Naive B cell (primary cell): Measurements from ENCODE around the gene CXXC4. TPM values are rescaled to one million over a fixed set of nuclear protein-coding genes. Genes with fewer than 3 reads are reported as not detected.

Experiments
- ATAC-seq, 2 donors: fragments of 150-1000 bp; cut with Tn5 transposase; 2 replicates each; pipeline ENCODE4 v1.10.0; 2021; ENCODE audit warnings: low read depth in 2 of 2, mild to moderate bottlenecking in 2 of 2, moderate library complexity in 2 of 2
- DNase-seq: peaks from one replicate; pipeline ENCODE4 v3.0.0; 2022
- H3K27ac Mint-ChIP-seq, 6 donors: one replicate each; pipeline ENCODE4 v1.8.0; 2020 to 2022; ENCODE audit warnings: mild to moderate bottlenecking in 6 of 6, mixed read lengths in 6 of 6, moderate library complexity in 5 of 6, inconsistent platforms in 2 of 6
- H3K27me3 Mint-ChIP-seq, 3 donors: one replicate each; pipeline ENCODE4 v1.8.0; 2021 to 2022; ENCODE audit warnings: mixed read lengths in 3 of 3, mild to moderate bottlenecking in 1 of 3
- H3K36me3 Mint-ChIP-seq, 2 donors: one replicate each; pipeline ENCODE4 v1.8.0; 2020 to 2022; ENCODE audit warnings: mixed read lengths in 2 of 2, inconsistent platforms in 1 of 2, mild to moderate bottlenecking in 1 of 2
- H3K4me1 Mint-ChIP-seq, 3 donors: one replicate each; pipeline ENCODE4 v1.8.0; 2020 to 2022; ENCODE audit warnings: mixed read lengths in 3 of 3, inconsistent platforms in 1 of 3, mild to moderate bottlenecking in 1 of 3, moderate library complexity in 1 of 3
- H3K4me3 Mint-ChIP-seq, 8 donors: one replicate each; pipeline ENCODE4 v1.8.0; 2020 to 2022; ENCODE audit warnings: mild to moderate bottlenecking in 8 of 8, mixed read lengths in 8 of 8, moderate library complexity in 8 of 8, inconsistent platforms in 2 of 8
- H3K9me3 Mint-ChIP-seq, 7 donors: one replicate each; pipeline ENCODE4 v1.8.0; 2020 to 2022; ENCODE audit warnings: mixed read lengths in 7 of 7, mild to moderate bottlenecking in 5 of 7, inconsistent platforms in 2 of 7, moderate library complexity in 1 of 7
- polyA plus RNA-seq, 6 donors: library from polyadenylated mRNA; unstranded; fragments of 300-500 nt; fragmentation: Illumina TruSeq; gene quantifications; one replicate each; pipeline ENCODE4 v1.2.3, GENCODE V29; 2021; ENCODE audit warnings: low read depth in 6 of 6

CXXC4 gene
- polyA plus RNA-seq, 6 donors from 2014 or later = not detected

- no peak for ATAC-seq
- no peaks in the 10 kb centered on the region for H3K27me3 Mint-ChIP-seq
Observed at GRCh38 chr4:104470770-104471169, 23.9 kb downstream of the CXXC4 start.

DNA sequence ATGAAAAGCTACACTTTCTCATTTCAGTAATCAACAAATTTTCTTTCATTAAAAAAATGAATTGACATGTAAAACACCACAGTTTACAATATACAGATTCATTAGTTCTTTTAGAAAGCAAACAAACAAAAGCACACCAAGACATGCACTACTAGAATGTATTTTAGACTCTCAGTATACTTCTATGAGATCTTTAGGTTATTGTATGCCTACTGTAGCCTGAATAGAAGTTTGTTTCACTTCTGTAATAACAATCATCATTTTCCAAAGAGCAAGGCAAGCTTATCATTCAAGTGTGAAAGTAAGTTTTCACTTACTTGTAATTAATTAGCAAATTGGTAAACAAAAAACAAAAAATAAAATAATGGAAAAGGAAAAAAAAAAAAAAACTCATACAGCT is 24.9 kb downstream of the CXXC4 start:
- H3K36me3 Mint-ChIP-seq = no peaks in the 10 kb centered on the region
- H3K9me3 Mint-ChIP-seq = peaks cover 0 to 2% (median 0%) of the 10 kb centered on the region in 7 donors
- no peaks in the 10 kb centered on the region for H3K27me3 Mint-ChIP-seq
- no peak overlapping the region for H3K27ac Mint-ChIP-seq
- no peaks in the 10 kb centered on the region for H3K4me1 Mint-ChIP-seq
- no peak overlapping the region for H3K4me3 Mint-ChIP-seq
- ATAC-seq (no peak), DNase-seq (no peak)

More at GRCh38 chr4:104470770-104471169, 23.9 kb downstream of the CXXC4 start:
- Mint-ChIP-seq H3K36me3 (no peaks in the 10 kb centered on the region), H3K4me3 (no peak overlapping the region), H3K4me1 (no peaks in the 10 kb centered on the region), H3K27ac (no peak overlapping the region), H3K9me3 (peaks cover 0 to 2% (median 0%) of the 10 kb centered on the region in 7 donors)
- no peak for DNase-seq

DNA sequence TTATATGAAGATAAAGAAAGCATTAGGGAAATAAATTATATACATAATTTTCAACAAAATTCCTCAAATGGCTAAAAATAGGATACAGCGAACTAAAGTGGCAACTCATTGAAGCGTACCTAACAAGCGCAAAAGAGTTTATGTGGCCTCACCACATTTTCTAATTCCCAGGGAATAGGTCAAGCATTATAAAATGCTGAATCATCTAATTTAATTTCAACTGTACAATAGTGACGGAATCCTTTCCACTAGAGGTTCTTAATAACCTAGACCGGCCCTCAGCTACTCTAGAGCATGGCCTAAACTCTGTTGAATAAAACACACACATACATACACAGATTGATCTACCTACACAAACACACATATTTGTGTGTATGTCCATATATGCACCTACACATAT is 29.1 kb downstream of the CXXC4 start:
- Mint-ChIP-seq H3K4me1 (no peaks in the 10 kb centered on the region), H3K27ac (no peak overlapping the region), H3K36me3 (no peaks in the 10 kb centered on the region), H3K9me3 (peaks cover 0 to 4% (median 0%) of the 10 kb centered on the region in 7 donors), H3K27me3 (no peaks in the 10 kb centered on the region), H3K4me3 (no peak overlapping the region)
- ATAC-seq (no peak), DNase-seq (no peak)

DNA sequence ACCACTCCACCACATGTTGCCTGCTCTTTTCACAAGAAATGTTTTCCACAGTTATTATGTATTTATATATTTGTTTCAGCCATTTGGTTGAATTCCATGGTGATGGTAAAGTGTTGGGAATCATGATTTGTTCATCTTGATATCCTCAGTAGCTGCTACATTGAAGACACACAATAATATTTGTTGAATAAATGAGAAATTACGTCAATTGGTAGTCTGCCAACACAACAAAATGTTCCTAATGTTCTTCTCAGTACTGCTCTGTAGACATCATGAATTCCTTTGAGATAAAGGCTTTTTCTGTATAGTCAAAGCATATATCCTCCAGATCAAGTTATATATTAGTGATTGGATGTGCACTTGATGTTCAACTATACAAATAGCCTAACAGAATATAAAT is 29.5 kb downstream of the CXXC4 start:
- H3K27ac Mint-ChIP-seq = no peak overlapping the region
- peaks cover 0 to 4% (median 0%) of the 10 kb centered on the region in 7 donors for H3K9me3 Mint-ChIP-seq
- no peaks in the 10 kb centered on the region for H3K4me1 Mint-ChIP-seq
- H3K4me3 Mint-ChIP-seq = no peak overlapping the region
- ATAC-seq (no peak), DNase-seq (no peak)
- H3K36me3 Mint-ChIP-seq = no peaks in the 10 kb centered on the region
- H3K27me3 Mint-ChIP-seq = no peaks in the 10 kb centered on the region

DNA sequence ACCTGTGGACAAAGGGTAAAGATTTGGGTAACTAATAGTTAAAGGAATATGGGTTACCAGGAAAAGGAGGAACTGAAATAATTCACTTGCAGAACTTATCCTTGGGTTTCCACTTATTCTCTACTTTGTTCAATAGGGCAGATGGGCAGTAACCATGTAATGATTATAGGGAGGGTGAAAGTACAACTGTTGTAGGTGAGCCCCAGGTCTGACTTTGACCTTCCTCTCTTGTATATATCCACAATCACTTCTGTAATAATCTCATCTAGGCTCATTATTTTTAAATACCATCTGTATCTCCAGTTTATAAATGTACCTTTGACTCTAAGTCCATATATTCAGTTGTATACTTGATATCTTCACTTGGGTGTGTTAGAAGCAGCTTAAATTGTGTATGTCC is 32.1 kb downstream of the CXXC4 start:
- ATAC-seq (no peak), DNase-seq (no peak)
- Mint-ChIP-seq H3K4me1 (no peaks in the 10 kb centered on the region), H3K9me3 (peaks cover 0 to 8% (median 2%) of the 10 kb centered on the region in 7 donors), H3K36me3 (no peaks in the 10 kb centered on the region), H3K4me3 (no peak overlapping the region), H3K27me3 (no peaks in the 10 kb centered on the region), H3K27ac (no peak overlapping the region)

- no peak for ATAC-seq
- Mint-ChIP-seq H3K9me3 (peaks cover 0 to 8% (median 2%) of the 10 kb centered on the region in 7 donors), H3K36me3 (no peaks in the 10 kb centered on the region), H3K27ac (no peak overlapping the region), H3K4me3 (no peak overlapping the region), H3K4me1 (no peaks in the 10 kb centered on the region), H3K27me3 (no peaks in the 10 kb centered on the region)
- no peak for DNase-seq
Observed at GRCh38 chr4:104457308-104457981, 37.2 kb downstream of the CXXC4 start.

- no peaks in the 10 kb centered on the region for H3K27me3 Mint-ChIP-seq
- no peak overlapping the region for H3K27ac Mint-ChIP-seq
- no peak overlapping the region for H3K4me3 Mint-ChIP-seq
Observed at GRCh38 chr4:104451573-104451972, 43.1 kb downstream of the CXXC4 start.

GRCh38 chr4:104449537-104449936 is 45.2 kb downstream of the CXXC4 start:
- Mint-ChIP-seq H3K4me3 (no peak overlapping the region), H3K27me3 (no peaks in the 10 kb centered on the region), H3K4me1 (no peaks in the 10 kb centered on the region), H3K9me3 (peaks cover 0 to 4% (median 0%) of the 10 kb centered on the region in 7 donors), H3K36me3 (no peaks in the 10 kb centered on the region), H3K27ac (no peak overlapping the region)
- DNase-seq (no peak), ATAC-seq (no peak)

More at GRCh38 chr4:104451573-104451972, 43.1 kb downstream of the CXXC4 start:
- Mint-ChIP-seq H3K4me1 (no peaks in the 10 kb centered on the region), H3K36me3 (no peaks in the 10 kb centered on the region), H3K9me3 (peaks cover 0 to 4% (median 0%) of the 10 kb centered on the region in 7 donors)
- DNase-seq (no peak), ATAC-seq (no peak)

DNA sequence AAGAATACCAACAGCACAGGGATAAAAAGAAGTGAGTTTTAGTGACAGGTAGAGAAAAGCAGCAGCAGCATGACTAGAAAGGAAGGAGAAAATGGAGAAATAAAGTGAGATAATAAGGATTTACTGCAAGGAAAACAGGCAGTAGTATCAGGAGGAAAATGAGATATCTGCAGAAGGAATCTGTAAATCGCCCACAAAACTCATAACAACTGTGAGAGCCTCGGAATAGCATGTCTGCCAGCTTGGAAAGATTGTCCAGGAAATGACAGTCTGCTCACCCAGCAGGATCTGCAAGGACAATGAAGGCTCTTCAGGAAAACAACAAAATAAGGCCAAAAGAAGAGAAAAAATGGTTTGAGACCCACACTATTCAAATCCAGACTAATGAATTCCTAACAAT is 47.4 kb downstream of the CXXC4 start:
- Mint-ChIP-seq H3K4me3 (no peak overlapping the region), H3K27me3 (no peaks in the 10 kb centered on the region), H3K27ac (no peak overlapping the region), H3K36me3 (no peaks in the 10 kb centered on the region), H3K4me1 (no peaks in the 10 kb centered on the region), H3K9me3 (peaks cover 0 to 5% (median 0%) of the 10 kb centered on the region in 7 donors)
- no peak for ATAC-seq
- no peak for DNase-seq

GRCh38 chr4:104446431-104447278 is 48.0 kb downstream of the CXXC4 start:
- Mint-ChIP-seq H3K27me3 (no peaks in the 10 kb centered on the region), H3K4me1 (no peaks in the 10 kb centered on the region), H3K36me3 (no peaks in the 10 kb centered on the region), H3K4me3 (no peak overlapping the region), H3K9me3 (peaks cover 0 to 5% (median 0%) of the 10 kb centered on the region in 7 donors), H3K27ac (no peak overlapping the region)
- DNase-seq = no peak
- ATAC-seq = no peak

DNA sequence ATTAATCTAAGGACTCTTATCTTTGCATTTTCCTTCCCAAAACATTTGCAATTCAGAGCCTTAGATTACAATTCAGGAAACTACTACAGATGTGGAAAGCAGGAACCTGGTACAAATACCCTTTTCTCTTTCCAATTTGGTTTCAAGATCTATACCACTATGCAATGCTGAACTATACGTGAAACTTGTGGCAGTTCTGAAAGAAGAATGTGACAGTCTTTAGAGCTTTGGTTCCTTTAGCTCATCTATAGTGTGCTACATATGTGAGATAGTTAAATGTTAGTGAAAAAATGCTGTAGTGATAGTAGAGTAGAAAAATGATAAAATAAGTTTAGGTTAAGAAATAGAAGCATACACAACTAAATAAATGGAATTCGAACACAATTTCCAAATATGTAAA is 50.0 kb downstream of the CXXC4 start:
- Mint-ChIP-seq H3K27ac (no peak overlapping the region), H3K27me3 (no peaks in the 10 kb centered on the region), H3K9me3 (peaks cover 0 to 5% (median 0%) of the 10 kb centered on the region in 7 donors), H3K4me3 (no peak overlapping the region), H3K4me1 (no peaks in the 10 kb centered on the region), H3K36me3 (no peaks in the 10 kb centered on the region)
- DNase-seq = no peak
- ATAC-seq = no peak

DNA sequence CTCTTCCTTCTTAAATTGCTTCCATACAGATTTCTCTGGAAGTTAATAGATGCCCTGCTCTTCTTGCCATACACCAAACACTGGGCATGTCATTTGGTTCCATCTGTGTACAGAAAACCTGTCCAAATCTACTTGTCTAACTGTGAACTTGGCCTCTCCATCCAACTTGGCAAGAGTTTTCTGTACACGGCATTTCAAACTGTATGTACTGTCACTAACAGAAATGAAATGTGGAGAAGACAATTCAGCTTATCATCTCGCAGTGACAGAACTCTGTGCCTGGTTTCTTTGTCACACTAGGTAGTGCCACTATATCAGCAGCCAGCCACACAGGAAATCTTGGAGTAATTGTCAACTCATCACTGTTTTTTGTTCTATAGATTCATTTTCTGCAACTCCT is 58.2 kb downstream of the CXXC4 start:
- Mint-ChIP-seq H3K36me3 (no peaks in the 10 kb centered on the region), H3K4me3 (no peak overlapping the region), H3K27me3 (no peaks in the 10 kb centered on the region), H3K4me1 (no peaks in the 10 kb centered on the region), H3K27ac (no peak overlapping the region), H3K9me3 (peaks cover 0 to 6% (median 3%) of the 10 kb centered on the region in 7 donors)
- ATAC-seq = no peak
- DNase-seq = no peak

- Mint-ChIP-seq H3K27me3 (no peaks in the 10 kb centered on the region), H3K27ac (no peak overlapping the region), H3K9me3 (peaks cover 0 to 8% (median 0%) of the 10 kb centered on the region in 7 donors), H3K36me3 (no peaks in the 10 kb centered on the region), H3K4me1 (no peaks in the 10 kb centered on the region), H3K4me3 (no peak overlapping the region)
- ATAC-seq (no peak), DNase-seq (no peak)
Observed at GRCh38 chr4:104429150-104429741, 65.4 kb downstream of the CXXC4 start.

DNA sequence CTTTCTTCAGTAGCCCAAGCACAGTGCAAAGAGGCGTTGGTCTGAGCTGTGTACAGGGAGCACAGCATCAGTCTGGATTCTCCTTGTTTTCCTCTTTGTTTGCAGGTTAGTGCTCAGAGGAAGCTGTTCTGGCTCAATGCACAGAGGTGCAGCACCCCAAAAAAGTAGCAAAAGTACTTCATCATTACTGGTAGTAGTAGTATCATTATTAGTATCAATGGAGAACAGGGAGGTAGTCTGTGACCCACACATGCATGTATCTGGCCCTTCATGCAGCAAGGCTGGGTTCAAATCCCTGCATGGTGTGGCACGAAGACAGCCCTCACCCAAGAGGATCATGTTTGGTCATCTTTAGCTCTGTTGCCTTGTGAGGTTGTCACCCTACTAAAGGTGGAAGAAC is 68.7 kb downstream of the CXXC4 start:
- no peaks in the 10 kb centered on the region for H3K4me1 Mint-ChIP-seq
- H3K36me3 Mint-ChIP-seq = no peaks in the 10 kb centered on the region
- DNase-seq (no peak), ATAC-seq (no peak)
- H3K27ac Mint-ChIP-seq = no peak overlapping the region
- no peak overlapping the region for H3K4me3 Mint-ChIP-seq
- peaks cover 0 to 8% (median 0%) of the 10 kb centered on the region in 7 donors for H3K9me3 Mint-ChIP-seq
- no peaks in the 10 kb centered on the region for H3K27me3 Mint-ChIP-seq
